SU-DHL-6 (cell line): Measurements from ENCODE around the gene PDZRN3.
"Not testable (repeated sequence)": the region's sequence is repeated elsewhere in the genome, so short reads cannot be mapped to it uniquely, and the experiment has no call there.

Experiments
- H2AFZ ChIP-seq: fragments of 200-600 bp; sonication (generic); 2 replicates; pipeline ENCODE4 v1.6.1; 2014; ENCODE audit warnings: low read depth, mild to moderate bottlenecking, moderate library complexity, mixed read lengths, antibody characterized with exemption, low read length; ENCODE audit not compliant: severe bottlenecking
- H3F3A ChIP-seq: fragments of 200-600 bp; shearing (Covaris generic); 2 replicates; pipeline ENCODE4 v1.6.0; 2016; ENCODE audit warnings: antibody characterized with exemption, mild to moderate bottlenecking; ENCODE audit not compliant: insufficient read depth
- H3K27ac ChIP-seq: fragments of 200-600 bp; sonication (generic); 2 replicates; pipeline ENCODE4 v1.5.1; 2016; ENCODE audit warnings: low read depth, mild to moderate bottlenecking, low read length, moderate library complexity, mixed read lengths
- H3K27me3 ChIP-seq: fragments of 200-600 bp; sonication (generic), shearing (Covaris generic); 2 replicates; pipeline ENCODE4 v1.6.0; 2014; ENCODE audit warnings: mild to moderate bottlenecking, low read length
- H3K36me3 ChIP-seq: fragments of 200-600 bp; sonication (generic); 2 replicates; pipeline ENCODE4 v1.6.1; 2014; ENCODE audit warnings: mild to moderate bottlenecking, low read length, mixed read lengths
- H3K4me2 ChIP-seq: fragments of 300-600, 200-600 bp; shearing (Covaris generic), sonication (generic); 2 replicates; pipeline ENCODE4 v1.6.0; 2014; ENCODE audit warnings: low read length, low read depth, mild to moderate bottlenecking; ENCODE audit not compliant: poor library complexity, severe bottlenecking
- H3K4me3 ChIP-seq: fragments of 200-600 bp; sonication (generic); 2 replicates; pipeline ENCODE4 v1.5.1; 2014; ENCODE audit warnings: antibody characterized with exemption, low read length, mild to moderate bottlenecking, mixed read lengths; ENCODE audit not compliant: insufficient read depth, poor library complexity, severe bottlenecking
- H3K79me2 ChIP-seq: fragments of 200-600 bp; sonication (generic); 2 replicates; pipeline ENCODE4 v1.6.1; 2014; ENCODE audit warnings: mild to moderate bottlenecking, low read length, moderate library complexity; ENCODE audit not compliant: insufficient read depth
- H3K9ac ChIP-seq: fragments of 200-600 bp; sonication (generic); 2 replicates; pipeline ENCODE4 v1.7.0; 2014; ENCODE audit warnings: mild to moderate bottlenecking, low read length
- H3K9me2 ChIP-seq: fragments of 200-600 bp; sonication (generic); replicated peaks from 2 replicates; pipeline ENCODE4 v1.6.1; 2014; ENCODE audit warnings: low read length; ENCODE audit not compliant: insufficient read depth
- H3K9me3 ChIP-seq: fragments of 200-600 bp; sonication (generic); 2 replicates; pipeline ENCODE4 v1.6.1; 2014; ENCODE audit warnings: low read length, mixed read lengths; ENCODE audit not compliant: insufficient read depth
- H4K20me1 ChIP-seq: fragments of 200-600 bp; sonication (generic); 2 replicates; pipeline ENCODE4 v1.6.1; 2014; ENCODE audit warnings: low read depth, mild to moderate bottlenecking, antibody characterized with exemption, low read length, moderate library complexity, mixed read lengths
- EZH2phosphoT487 ChIP-seq: fragments of 200-600 bp; sonication (generic), shearing (Covaris generic); conservative IDR thresholded peaks from 2 replicates; pipeline ENCODE4 v1.6.1; 2018; ENCODE audit warnings: mild to moderate bottlenecking, antibody characterized with exemption, low read length, moderate library complexity, mixed read lengths
- TF ChIP-seq, protein P1 (sequence below): fragments of 200-600 bp; sonication (generic); IDR thresholded peaks from one replicate; pipeline ENCODE4 v1.5.1; 2017; ENCODE audit warnings: antibody characterized with exemption, mild to moderate bottlenecking, low read length, moderate library complexity; ENCODE audit not compliant: insufficient read depth, poor library complexity, severe bottlenecking

Gene PDZRN3

GRCh38 chr3:73569246-73569760 is 55.4 kb downstream of the PDZRN3 start:
- Histone ChIP-seq H3K36me3 (no peaks in the 10 kb centered on the region), H3K27me3 (no peaks in the 10 kb centered on the region), H3K9ac (no peak overlapping the region), H3K9me2 (no peaks in the 10 kb centered on the region), H2AFZ (no peak overlapping the region), H3K27ac (no peak overlapping the region), H3K9me3 (no peaks in the 10 kb centered on the region), H3K4me3 (no peak overlapping the region), H3F3A (no peaks in the 10 kb centered on the region), H3K4me2 (no peak overlapping the region), H3K79me2 (no peaks in the 10 kb centered on the region), H4K20me1 (no peaks in the 10 kb centered on the region)
- TF ChIP-seq EZH2phosphoT487, result no peak
- TF ChIP-seq, protein P1, sequence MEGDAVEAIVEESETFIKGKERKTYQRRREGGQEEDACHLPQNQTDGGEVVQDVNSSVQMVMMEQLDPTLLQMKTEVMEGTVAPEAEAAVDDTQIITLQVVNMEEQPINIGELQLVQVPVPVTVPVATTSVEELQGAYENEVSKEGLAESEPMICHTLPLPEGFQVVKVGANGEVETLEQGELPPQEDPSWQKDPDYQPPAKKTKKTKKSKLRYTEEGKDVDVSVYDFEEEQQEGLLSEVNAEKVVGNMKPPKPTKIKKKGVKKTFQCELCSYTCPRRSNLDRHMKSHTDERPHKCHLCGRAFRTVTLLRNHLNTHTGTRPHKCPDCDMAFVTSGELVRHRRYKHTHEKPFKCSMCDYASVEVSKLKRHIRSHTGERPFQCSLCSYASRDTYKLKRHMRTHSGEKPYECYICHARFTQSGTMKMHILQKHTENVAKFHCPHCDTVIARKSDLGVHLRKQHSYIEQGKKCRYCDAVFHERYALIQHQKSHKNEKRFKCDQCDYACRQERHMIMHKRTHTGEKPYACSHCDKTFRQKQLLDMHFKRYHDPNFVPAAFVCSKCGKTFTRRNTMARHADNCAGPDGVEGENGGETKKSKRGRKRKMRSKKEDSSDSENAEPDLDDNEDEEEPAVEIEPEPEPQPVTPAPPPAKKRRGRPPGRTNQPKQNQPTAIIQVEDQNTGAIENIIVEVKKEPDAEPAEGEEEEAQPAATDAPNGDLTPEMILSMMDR, result no peak

DNA sequence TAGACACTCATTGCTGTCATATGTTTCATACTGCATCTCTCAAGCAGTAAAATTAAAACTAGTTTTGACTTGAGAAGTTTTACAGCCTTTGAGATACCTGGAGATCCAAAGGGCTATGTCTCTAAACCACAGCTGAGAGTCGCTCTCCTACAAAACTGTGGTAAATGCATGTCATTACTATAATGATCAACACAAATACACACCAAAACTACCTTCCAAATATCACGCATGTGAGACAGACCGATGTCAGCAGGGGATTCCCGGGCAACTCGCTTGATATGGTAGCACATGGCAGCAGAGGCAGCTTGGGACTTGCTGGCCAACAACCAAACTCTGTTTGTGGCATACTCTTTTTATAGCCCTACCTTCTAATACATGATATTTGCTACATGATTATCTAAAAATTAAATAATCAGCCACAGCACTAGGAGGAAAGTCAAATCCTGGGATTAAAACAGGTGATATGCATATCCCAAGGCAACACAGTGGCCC is 56.3 kb downstream of the PDZRN3 start:
- no peaks in the 10 kb centered on the region for H3K27me3 ChIP-seq
- no peaks in the 10 kb centered on the region for H3K79me2 ChIP-seq
- TF ChIP-seq EZH2phosphoT487, result no peak
- TF ChIP-seq, protein P1, result no peak
- H3K4me2 ChIP-seq, result no peak overlapping the region
- H3K9ac ChIP-seq, result no peak overlapping the region
- H2AFZ ChIP-seq, result no peak overlapping the region
- no peak overlapping the region for H3K4me3 ChIP-seq
- no peak overlapping the region for H3K27ac ChIP-seq
- no peaks in the 10 kb centered on the region for H3F3A ChIP-seq
- H4K20me1 ChIP-seq, result no peaks in the 10 kb centered on the region
- H3K9me2 ChIP-seq, result no peaks in the 10 kb centered on the region
- no peaks in the 10 kb centered on the region for H3K9me3 ChIP-seq
- no peaks in the 10 kb centered on the region for H3K36me3 ChIP-seq

GRCh38 chr3:73565374-73565773 is 59.4 kb downstream of the PDZRN3 start:
- H3K4me2 ChIP-seq, H3K79me2 ChIP-seq, H3K27me3 ChIP-seq, H3K4me3 ChIP-seq, H4K20me1 ChIP-seq, H3K36me3 ChIP-seq, H3K9me2 ChIP-seq, H2AFZ ChIP-seq, H3K27ac ChIP-seq, H3K9ac ChIP-seq, H3F3A ChIP-seq, H3K9me3 ChIP-seq: not testable (repeated sequence)

DNA sequence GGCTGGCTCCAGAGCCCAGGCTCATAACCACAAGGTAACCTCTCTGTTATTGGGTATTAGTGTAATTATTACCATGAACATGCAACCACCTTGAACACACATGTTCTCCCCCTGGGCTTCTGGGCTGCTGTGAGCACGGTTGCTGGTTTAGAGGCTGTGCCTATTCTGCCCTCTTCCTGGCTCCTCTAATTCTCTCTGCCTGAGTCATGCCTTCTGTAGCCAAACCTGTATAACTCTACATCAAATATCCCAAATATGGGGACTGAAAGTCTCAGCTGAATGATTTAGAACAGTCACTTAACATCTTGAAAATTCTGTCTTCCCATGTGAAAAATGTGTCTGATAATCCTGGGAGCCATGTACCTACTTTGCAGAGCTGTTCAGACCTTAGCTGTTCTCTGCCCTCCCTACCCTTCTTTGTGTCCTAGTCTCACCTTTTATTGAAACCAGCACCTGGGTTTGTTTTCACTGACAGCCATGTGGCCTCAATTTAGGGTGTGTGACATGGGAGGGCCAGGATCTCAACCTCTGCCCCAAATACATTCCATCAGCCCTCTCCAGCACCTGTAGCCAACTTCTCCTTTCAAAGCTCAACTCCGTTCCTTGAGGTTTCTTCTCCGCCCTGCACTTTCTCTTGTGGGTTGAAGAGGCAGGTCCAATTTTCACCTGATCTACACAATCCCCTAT is 60.7 kb downstream of the PDZRN3 start:
- Histone ChIP-seq H4K20me1 (no peaks in the 10 kb centered on the region), H3K27ac (no peak overlapping the region), H3F3A (no peaks in the 10 kb centered on the region), H3K36me3 (no peaks in the 10 kb centered on the region), H3K4me3 (no peak overlapping the region), H3K9ac (no peak overlapping the region), H2AFZ (no peak overlapping the region), H3K4me2 (no peak overlapping the region), H3K9me2 (no peaks in the 10 kb centered on the region), H3K27me3 (no peaks in the 10 kb centered on the region), H3K9me3 (no peaks in the 10 kb centered on the region), H3K79me2 (no peaks in the 10 kb centered on the region)
- TF ChIP-seq EZH2phosphoT487, result no peak
- TF ChIP-seq, protein P1, result no peak
